ENCODE data around the gene IGSF10.
"Not testable (repeated sequence)": the region's sequence is repeated elsewhere in the genome, so short reads cannot be mapped to it uniquely, and the experiment has no call there.

The IGSF10 gene

GRCh38 chr3:151460774-151461450 is at the start of gene IGSF10:
IGSF10 (minus strand) TSS chr3:151461061; CDS start chr3:151458709, 2,352 bp downstream.
- no peak for DNase-seq (ENCODE audit: low read depth in 1 of 2, low spot score in 1 of 2)

- DNase-seq (ENCODE audit: low read depth in 1 of 2, low spot score in 1 of 2) = not testable (repeated sequence)
These were observed 48.7 kb upstream of the IGSF10 start for GRCh38 chr3:151509468-151510135.

GRCh38 chr3:151504606-151505005 is 43.7 kb upstream of the IGSF10 start:
- DNase-seq (ENCODE audit: low read depth in 1 of 2, low spot score in 1 of 2) = no peak

- DNase-seq (ENCODE audit: low read depth in 1 of 2, low spot score in 1 of 2) = no peak
These were observed 42.2 kb upstream of the IGSF10 start for GRCh38 chr3:151503074-151503473.

- DNase-seq (ENCODE audit: low read depth in 1 of 2, low spot score in 1 of 2) = no peak
These were observed 41.2 kb upstream of the IGSF10 start for GRCh38 chr3:151501923-151502632.

- DNase-seq (ENCODE audit: low read depth in 1 of 2, low spot score in 1 of 2) = no peak
These were observed 40.5 kb upstream of the IGSF10 start for GRCh38 chr3:151501171-151501922.

GRCh38 chr3:151499168-151499567 is 38.3 kb upstream of the IGSF10 start:
- DNase-seq (ENCODE audit: low read depth in 1 of 2, low spot score in 1 of 2) = no peak

- no peak for DNase-seq (ENCODE audit: low read depth in 1 of 2, low spot score in 1 of 2)
These were observed 30.7 kb upstream of the IGSF10 start for GRCh38 chr3:151491525-151491924.

- DNase-seq (ENCODE audit: low read depth in 1 of 2, low spot score in 1 of 2) = not testable (repeated sequence)
These were observed 27.0 kb upstream of the IGSF10 start for GRCh38 chr3:151487833-151488232.

GRCh38 chr3:151483961-151484520 is 23.2 kb upstream of the IGSF10 start:
- DNase-seq (ENCODE audit: low read depth in 1 of 2, low spot score in 1 of 2) = no peak

- DNase-seq (ENCODE audit: low read depth in 1 of 2, low spot score in 1 of 2) = no peak
These were observed 22.6 kb upstream of the IGSF10 start for GRCh38 chr3:151483488-151483887.

GRCh38 chr3:151480492-151480891 is 19.6 kb upstream of the IGSF10 start:
- no peak for DNase-seq (ENCODE audit: low read depth in 1 of 2, low spot score in 1 of 2)

GRCh38 chr3:151479452-151479851 is 18.6 kb upstream of the IGSF10 start:
- no peak for DNase-seq (ENCODE audit: low read depth in 1 of 2, low spot score in 1 of 2)

GRCh38 chr3:151478335-151478697 is 17.5 kb upstream of the IGSF10 start:
- DNase-seq (ENCODE audit: low read depth in 1 of 2, low spot score in 1 of 2) = no peak

GRCh38 chr3:151477591-151478334 is 16.9 kb upstream of the IGSF10 start:
- no peak for DNase-seq (ENCODE audit: low read depth in 1 of 2, low spot score in 1 of 2)

- DNase-seq (ENCODE audit: low read depth in 1 of 2, low spot score in 1 of 2) = no peak
These were observed 15.6 kb upstream of the IGSF10 start for GRCh38 chr3:151476344-151477018.

GRCh38 chr3:151468284-151468917 is 7.5 kb upstream of the IGSF10 start:
- peak; percentile 2 to 46 for DNase-seq (ENCODE audit: low read depth in 1 of 2, low spot score in 1 of 2)

GRCh38 chr3:151467069-151467468 is 6.2 kb upstream of the IGSF10 start:
- DNase-seq (ENCODE audit: low read depth in 1 of 2, low spot score in 1 of 2) = no peak

GRCh38 chr3:151462991-151463390 is 2.1 kb upstream of the IGSF10 start:
- no peak for DNase-seq (ENCODE audit: low read depth in 1 of 2, low spot score in 1 of 2)

All from activated CD4-positive, alpha-beta T cell treated with anti-CD3 and anti-CD28 coated beads, Interleukin-2, amount 50 U/mL, for 24 hours (primary cell).